Gastroesophageal sphincter (tissue), 3 donors: ENCODE measurements around the gene CACUL1.

ENCODE experiments used
- CTCF ChIP-seq, 4 experiments: fragments of 200-600 bp in 2 of 4; fragments of 450-650 bp in 2 of 4; sonication (generic) in 1 of 4; IDR thresholded peaks; one replicate each; pipeline ENCODE4 v1.5.1; 2017 to 2019; ENCODE audit warnings: antibody characterized with exemption in 4 of 4, mild to moderate bottlenecking in 2 of 4, moderate library complexity in 2 of 4
- POLR2A ChIP-seq, 2 donors: fragments of 450-650 bp; IDR thresholded peaks; one replicate each; pipeline ENCODE4 v1.6.1; 2017; ENCODE audit warnings: antibody characterized with exemption in 2 of 2, mild to moderate bottlenecking in 2 of 2, moderate library complexity in 1 of 2

DNA sequence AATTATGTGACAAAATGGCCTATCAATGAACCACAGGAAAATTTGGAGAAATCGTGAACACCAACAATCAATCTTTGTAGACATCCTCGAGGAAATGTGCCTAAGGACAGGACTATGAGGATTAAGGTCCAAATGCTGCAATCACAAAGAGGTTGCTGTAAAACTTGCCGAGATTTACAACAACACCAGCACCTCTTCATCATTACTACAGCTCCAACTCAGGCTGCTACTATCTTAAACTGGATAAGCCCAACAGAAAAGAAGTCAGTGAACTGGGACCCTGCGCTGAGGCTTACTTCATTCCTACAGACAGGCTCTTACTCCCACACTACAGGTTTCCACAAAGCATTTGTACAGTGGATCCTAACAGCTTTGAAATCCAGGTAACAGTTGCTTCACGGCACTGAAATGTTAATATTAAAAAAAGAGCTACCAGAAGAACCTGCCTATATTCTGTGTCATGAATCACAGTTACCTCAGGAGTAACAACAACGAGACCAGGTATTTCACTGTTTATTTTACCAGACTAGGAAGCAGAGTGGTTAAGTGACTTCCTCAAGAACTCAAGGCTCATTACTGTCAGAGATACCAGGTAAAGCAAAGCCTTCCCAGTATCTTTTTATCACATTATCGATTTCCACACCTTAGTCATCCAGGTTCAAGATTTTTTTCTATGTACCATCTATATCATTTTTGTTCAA, 23.9 kb downstream of the CACUL1 start:
- no peak for TF ChIP-seq CTCF (IDR thresholded peaks at IDR 0.05)
- no peak for TF ChIP-seq POLR2A (IDR thresholded peaks at IDR 0.05)
